ENCODE measurements around the gene CCDC183.
"Not testable (repeated sequence)": the region's sequence is repeated elsewhere in the genome, so short reads cannot be mapped to it uniquely, and the experiment has no call there.

CCDC183 gene

DNA sequence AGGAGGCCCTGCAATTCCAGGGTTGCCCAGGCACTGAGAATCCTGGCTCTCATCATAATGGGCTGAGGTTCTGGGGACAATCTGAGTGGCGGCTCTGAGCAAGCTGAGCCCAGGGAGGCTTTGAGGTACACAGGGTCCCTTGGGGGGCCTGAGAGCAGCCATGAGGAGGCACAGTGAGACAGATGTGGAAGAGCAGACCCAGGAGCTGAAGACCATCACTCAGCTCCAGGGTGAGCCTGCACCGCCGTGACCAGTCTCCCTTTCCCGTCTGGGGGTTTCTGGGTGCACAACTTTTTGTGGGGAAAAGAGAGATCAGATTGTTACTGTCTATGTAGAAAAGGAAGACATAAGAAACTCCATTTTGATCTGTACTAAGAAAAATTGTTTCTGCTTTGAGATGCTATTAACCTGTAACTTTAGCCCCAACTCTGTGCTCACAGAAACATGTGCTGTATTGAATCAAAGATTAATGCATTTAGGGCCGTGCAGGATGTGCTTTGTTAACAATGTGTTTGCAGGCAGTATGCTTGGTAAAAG, at the start of gene CCDC183:
CCDC183 (plus strand) TSS at position 101 of the 537 bp plus-strand sequence; CDS start at position 161, 60 bp downstream.
- DNase-seq (ENCODE audit: low read depth in 2 of 2), result no peak

DNA sequence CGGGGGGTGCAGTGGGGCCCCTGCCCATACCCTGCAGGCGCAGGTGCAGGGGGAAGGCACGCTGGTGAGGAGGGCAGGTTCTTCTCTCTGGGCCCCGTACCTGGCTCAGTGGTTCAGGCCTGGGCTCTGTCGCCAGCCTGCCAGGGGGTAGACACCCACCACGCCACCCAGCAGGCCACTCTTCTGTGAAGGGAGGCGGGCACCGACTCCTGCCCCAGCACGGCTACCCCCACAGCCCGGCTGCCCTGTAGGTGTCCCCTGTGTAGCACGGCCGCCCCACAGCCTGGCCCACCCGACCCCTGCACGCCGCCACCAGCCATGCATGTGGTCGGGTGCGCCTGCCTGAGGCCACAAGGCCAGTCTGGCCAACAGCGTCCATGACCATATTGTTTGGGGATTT, 49.5 kb upstream of the CCDC183 start:
- DNase-seq (ENCODE audit: low read depth in 2 of 2), result no peak

GRCh38 chr9:136747161-136748060, 48.7 kb upstream of the CCDC183 start:
- DNase-seq (ENCODE audit: low read depth in 2 of 2), result no peak

DNA sequence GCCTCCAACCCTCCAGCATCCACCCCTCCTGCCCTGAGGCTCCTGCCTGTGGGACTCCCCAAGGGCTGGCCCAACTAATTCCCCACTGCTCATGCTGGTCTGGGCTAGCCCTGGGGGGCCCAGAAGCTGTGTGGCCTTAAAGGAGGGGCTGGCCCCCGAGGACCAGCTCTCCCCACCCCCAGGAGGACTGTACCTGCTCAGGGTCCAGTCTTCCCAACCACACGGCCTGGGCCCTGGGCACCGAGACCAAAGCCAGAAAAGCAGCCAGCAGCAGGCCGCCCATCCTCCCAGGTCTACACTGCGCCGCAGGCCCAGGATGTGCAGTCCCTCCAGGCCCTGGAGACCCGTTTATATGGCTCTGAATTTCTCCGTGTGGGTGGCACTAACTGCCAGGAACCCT, 47.9 kb upstream of the CCDC183 start, which contains the start of gene LCN6:
LCN6 (minus strand) TSS at position 325 of the 400 bp plus-strand sequence; CDS start at position 283, 42 bp downstream.
- no peak for DNase-seq (ENCODE audit: low read depth in 2 of 2)

- DNase-seq (ENCODE audit: low read depth in 2 of 2), result no peak
Measured at GRCh38 chr9:136748666-136749611, 47.2 kb upstream of the CCDC183 start.

DNA sequence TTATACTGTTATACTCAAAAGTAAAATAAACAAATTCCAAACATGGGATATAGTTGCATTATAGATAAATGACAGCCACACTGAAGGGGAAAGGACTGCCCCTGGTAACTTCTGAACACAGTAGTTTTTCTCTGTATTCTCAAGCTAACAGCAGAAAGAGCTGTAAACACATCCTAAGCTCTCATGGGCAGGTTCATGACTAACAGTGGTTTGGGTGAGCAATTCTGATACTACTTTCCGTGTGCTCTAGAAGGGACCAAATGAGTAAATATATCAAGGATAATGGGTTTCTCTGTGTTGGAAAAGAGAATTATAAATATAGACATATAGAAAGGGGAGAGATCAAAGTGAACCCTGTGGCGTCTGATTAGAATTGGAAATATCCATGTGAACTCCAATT, 45.6 kb upstream of the CCDC183 start:
- DNase-seq (ENCODE audit: low read depth in 2 of 2), result no peak

GRCh38 chr9:136751244-136751643, 44.9 kb upstream of the CCDC183 start:
- DNase-seq (ENCODE audit: low read depth in 2 of 2), result no peak

DNA sequence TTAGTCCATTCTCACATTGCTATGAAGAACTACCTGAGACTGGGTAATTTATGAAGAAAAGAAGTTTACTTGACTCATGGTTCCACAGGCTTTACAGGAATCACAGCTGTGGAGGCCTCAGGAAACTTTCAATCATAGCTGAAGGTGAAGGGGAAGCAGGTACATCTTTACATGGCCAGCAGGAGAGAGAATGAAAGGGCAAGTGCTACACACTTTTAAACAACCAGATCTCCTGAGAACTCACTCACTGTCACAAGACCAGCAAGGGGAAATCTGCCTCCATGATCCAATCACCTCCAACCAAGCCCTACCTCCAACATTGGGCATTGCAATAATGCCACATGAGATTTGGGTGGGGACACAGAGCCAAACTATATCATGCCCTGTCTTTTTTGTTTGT, 44.3 kb upstream of the CCDC183 start:
- no peak for DNase-seq (ENCODE audit: low read depth in 2 of 2)

DNA sequence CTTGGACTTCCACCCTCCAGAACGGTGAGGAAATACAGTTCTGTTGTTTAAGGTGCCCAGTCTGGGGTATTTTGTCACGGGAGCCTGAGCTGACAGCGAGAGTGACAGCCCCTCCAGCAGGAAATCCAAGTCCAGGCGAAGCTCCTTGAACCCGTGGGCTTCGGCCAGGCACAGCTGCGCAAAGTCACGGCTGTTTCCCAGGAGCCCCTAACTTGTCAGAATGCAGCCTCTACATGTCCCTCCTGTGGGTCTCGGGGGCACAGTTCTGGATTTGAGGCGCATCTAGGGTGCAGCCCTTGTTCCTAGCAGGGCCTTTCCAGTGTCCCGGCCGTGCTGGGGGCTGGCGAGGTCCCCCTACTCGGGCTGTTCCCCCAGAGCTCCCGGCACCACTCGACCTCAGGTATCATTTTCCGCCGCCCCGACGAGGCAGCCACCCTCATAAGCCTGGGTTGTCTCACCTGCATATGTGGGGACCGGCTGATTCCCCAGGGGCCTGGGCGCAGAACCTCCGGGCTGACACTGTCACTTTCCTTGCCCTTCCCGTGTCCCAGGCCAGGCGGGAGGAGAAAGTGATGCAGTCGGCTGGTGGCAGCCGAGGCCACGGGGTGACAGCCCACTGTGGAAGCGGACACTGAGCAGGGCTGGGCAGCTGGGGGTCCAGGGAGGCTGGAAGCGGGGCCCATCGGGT, 42.6 kb upstream of the CCDC183 start:
- DNase-seq (ENCODE audit: low read depth in 2 of 2), result no peak

DNA sequence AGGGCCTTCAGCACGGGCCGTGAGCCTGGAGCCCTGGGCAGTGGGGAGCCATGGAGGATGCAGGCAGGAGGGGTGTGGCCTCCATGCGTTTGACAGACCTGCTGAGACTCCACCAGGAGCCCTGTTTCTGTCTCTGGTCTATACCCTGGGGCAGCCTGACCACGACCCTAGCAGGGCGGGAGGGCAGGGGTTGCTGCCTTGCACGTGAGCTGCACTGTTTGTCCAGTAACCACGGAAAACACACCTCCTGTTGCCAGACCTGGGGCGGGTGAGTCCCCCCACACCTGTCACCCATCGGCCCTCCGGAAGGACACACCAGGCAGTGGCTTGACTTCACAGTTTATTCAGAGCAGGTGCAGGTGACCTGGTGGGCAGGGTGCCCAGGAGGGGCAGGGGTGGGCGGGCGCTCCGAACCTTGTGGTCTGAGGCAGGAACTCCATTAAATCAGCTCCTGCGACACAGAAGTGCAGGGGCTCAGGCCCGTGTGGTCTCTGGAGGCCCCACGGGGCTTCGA, 42.0 kb upstream of the CCDC183 start:
- DNase-seq (ENCODE audit: low read depth in 2 of 2), result no peak

DNA sequence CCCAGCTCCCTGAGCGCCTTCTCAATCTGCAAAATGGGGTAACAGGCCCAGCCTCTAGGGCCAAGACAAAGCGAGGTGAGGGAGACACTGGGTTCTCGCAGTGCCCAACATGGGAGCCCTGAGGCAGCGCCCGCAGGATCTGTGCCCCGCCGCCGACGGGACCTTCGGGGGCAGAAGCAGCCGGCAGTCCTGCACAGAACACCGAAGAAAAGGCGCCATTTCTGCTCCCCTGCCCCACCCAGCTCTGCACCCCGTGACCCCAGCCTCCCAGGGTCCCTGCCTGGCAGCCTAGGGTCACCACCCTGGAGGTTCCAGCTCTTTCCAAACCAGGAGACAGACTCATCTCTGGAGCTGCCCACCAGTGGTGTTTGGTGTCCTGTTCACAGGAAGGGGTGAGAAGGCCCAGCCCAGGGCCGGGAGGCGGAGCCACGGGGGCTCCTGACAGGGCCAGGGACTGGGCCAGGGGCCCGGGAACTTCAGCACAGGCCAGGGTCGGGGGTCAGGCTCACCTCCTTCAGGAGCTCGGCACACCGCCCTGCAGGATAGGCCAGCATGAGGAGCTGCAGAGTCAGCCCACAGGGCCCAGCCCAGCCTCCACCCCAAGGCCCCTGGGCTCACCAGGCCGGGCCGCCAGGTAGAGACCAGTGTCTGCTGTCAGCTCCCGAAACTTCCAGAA, 41.4 kb upstream of the CCDC183 start:
- DNase-seq (ENCODE audit: low read depth in 2 of 2), result no peak

- DNase-seq (ENCODE audit: low read depth in 2 of 2), result not testable (repeated sequence)
Measured at GRCh38 chr9:136755302-136756133, 40.6 kb upstream of the CCDC183 start.

DNA sequence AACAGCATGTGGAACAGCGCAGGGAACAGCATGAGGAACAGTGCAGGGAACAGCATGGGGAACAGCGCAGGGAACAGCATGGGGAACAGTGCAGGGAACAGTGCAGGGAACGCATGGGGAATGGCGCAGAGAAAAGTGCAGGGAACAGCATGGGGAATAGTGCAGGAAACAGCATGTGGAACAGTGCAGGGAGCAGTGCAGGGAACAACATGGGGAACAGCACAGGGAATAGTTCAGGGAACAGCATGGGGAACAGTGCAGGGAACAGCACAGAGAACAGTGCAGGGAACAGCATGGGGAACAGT, 40.1 kb upstream of the CCDC183 start:
- DNase-seq (ENCODE audit: low read depth in 2 of 2), result no peak

- DNase-seq (ENCODE audit: low read depth in 2 of 2), result no peak
Measured at GRCh38 chr9:136756836-136757235, 39.3 kb upstream of the CCDC183 start.

- no peak for DNase-seq (ENCODE audit: low read depth in 2 of 2)
Measured at GRCh38 chr9:136757328-136757727, 38.8 kb upstream of the CCDC183 start.

GRCh38 chr9:136757751-136758140, 38.4 kb upstream of the CCDC183 start:
- no peak for DNase-seq (ENCODE audit: low read depth in 2 of 2)

DNA sequence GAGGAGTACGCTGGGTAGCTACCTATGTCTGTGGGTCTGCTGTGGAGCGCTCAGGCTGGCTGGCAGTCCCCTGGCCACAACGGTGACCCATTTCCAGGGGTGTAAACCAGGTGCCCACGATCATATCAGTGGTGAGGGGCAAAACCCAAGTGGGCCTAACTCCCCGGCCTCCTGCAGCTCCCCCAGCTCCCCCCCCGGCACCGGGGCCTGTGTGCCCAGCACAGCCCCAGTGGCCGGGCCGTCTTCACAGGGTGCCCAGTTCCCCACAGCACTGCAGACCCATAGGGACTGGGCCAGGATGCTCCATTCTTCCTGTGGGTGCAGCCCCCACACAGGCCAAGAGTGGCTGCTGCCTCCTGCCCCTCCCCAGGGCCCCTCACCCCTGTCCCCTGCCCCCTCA, 37.1 kb upstream of the CCDC183 start:
- DNase-seq (ENCODE audit: low read depth in 2 of 2), result no peak

DNA sequence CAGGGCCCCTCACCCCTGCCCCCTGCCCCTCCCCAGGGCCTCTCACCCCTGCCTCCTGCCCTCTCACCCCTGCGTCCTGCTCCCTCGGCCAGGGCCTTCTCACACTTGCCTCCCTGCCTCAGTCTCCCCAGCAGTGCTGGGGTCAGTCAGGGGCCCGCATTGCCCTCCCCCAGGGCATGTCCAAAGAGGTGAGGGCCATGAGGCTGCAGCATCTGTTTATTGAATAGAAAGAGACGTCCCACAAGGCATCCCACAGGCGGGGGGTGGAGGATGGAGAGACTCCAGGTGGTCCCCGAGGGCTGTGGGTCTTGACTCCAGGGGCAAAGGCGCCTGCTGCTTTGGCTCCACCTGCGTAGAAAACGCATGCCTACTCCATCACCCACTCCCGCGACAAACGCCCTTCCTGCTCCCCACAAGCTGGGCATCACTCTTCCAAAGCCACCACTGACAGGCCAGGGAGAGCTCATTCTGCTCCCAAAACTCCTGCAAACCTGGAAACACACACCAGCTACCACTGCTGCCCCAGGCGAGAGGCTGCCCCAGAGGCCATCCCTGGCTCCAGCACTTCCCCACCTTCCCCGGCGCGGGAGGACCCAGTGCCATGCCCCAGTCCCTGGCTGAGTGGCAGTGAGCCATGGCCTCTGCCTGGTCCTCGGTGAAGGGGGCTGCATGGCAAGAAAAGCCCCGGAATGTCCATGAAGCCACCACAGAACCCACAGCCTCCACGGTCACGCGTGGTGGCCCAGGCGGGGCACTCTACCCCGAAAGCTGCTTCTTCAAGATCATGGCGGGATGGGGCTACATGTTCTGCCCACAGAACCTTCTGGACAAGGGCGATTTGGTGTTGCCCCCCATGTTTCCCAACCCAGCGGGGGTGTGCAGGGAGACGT, 36.5 kb upstream of the CCDC183 start:
- DNase-seq (ENCODE audit: low read depth in 2 of 2), result no peak

DNA sequence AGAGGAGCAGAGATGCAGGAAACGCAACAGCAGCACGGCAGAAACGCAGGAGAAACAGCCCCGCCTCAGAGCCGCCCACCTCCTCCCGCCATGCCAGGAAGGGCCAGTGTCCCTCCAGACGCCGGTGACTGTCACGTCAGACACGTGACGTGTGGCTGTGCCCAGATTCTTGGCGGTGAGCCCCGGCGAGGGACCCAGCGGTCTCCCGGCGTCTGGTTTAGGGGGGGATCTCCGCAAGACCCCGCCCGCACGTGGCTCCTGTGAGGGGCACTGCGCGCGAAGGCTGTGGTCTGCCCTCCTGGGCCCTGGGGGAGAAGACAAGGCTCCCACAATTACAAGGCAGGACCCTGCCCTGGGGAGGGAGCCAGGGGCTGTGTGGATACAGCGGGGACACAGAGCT, 35.7 kb upstream of the CCDC183 start:
- DNase-seq (ENCODE audit: low read depth in 2 of 2), result no peak

Measured in activated CD8-positive, alpha-beta memory T cell treated with anti-CD3 and anti-CD28 coated beads for 4 hours (primary cell).